Measurements from ENCODE around the gene OR51B4.
"Not testable (repeated sequence)": the region's sequence is repeated elsewhere in the genome, so short reads cannot be mapped to it uniquely, and the experiment has no call there.

OR51B4 gene

DNA sequence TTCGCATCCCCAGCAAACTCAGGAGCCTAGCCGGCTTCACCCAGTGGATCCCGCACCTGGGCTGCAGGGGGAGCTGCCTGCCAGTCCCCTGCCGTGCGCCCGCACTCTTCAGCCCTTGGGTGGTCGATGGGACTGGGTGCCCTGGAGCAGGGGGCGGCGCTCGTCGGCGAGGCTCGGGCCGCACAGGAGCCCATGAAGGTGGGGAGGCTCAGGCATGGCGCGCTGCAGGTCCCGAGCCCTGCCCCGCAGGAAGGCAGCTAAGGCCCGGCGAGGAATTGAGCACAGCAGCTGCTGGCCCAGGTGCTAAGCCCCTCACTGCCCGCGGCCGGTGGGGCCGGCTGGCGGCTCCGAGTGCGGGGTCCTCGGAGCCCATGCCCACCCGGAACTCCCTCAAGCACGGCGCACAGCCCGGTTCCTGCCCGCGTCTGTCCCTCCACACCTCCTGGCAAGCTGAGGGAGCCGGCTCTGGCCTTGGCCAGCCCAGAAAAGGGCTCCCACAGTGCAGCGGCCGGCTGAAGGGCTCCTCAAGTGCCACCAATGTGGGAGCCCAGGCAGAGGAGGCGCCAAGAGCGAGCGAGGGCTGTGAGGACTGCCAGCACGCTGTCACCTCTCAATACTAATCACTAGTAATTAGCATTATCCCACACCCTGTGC, 7.3 kb downstream of the OR51B4 start:
- not testable (repeated sequence) for DNase-seq

- DNase-seq, result no peak
Measured at GRCh38 chr11:5293028-5293427, 8.7 kb downstream of the OR51B4 start.

GRCh38 chr11:5291207-5291838, 10.4 kb downstream of the OR51B4 start:
- DNase-seq, result no peak

DNA sequence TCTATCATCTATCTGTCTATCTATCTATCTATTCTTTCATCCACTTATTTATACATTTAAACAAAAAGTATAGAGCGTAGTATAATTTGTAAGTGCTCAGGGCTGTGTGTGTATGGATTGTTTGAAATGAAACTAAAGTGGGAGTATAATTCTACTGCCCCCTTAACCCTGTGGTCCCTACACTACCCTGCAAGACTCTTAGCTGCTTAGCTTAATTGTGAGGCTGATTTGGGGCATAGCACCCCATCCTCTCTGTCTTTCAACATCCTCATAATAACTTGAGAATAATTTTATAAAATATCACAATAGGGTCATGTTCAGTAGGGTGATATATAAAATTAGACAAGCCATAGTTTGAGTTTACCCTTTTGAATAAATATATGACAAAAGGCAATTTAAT, 11.6 kb downstream of the OR51B4 start:
- no peak for DNase-seq

DNA sequence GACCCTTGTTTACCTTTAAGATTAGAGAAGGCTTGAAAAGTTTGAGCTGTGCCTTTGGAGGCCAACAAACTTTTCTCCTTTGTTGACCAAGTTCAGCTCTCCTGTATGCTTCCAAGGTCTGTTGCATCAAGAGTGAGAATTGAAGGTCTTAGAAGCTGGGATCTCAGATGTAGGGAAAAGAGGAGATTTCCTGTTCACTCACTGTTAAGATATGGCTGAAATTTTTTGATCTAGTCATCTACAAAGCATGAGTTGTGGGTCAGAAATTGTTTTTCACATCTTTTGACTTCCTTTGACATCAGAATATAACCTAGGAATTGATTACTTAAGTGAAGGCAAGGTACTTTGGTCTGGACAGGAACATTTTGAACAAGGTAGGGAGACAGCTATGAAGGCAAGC, 12.1 kb downstream of the OR51B4 start:
- no peak for DNase-seq

- DNase-seq, result no peak
Measured at GRCh38 chr11:5288906-5289550, 12.7 kb downstream of the OR51B4 start.

- no peak for DNase-seq
Measured at GRCh38 chr11:5288108-5288905, 13.4 kb downstream of the OR51B4 start.

GRCh38 chr11:5286901-5287300, 14.8 kb downstream of the OR51B4 start:
- DNase-seq, result no peak

DNA sequence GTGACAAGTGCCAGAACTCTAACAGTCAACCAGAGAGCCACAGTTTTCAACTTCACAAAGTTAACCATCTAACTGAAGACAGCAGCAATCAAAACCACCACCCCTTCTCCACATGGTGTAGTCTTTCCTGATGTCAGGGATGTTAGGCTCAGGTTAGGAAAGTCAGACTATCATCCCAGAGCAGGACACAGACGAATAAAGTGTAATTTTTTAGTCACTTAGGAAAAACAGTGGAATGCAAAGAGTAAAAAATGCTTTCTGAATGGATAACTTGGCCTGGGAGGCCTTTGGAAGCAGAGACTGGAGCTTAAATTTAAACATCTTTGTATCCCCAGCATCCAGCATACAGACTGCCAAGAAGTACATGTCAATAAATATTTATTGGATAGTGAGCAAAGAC, 15.4 kb downstream of the OR51B4 start:
- DNase-seq, result no peak

GRCh38 chr11:5285703-5286340, 15.9 kb downstream of the OR51B4 start:
- DNase-seq, result no peak

DNA sequence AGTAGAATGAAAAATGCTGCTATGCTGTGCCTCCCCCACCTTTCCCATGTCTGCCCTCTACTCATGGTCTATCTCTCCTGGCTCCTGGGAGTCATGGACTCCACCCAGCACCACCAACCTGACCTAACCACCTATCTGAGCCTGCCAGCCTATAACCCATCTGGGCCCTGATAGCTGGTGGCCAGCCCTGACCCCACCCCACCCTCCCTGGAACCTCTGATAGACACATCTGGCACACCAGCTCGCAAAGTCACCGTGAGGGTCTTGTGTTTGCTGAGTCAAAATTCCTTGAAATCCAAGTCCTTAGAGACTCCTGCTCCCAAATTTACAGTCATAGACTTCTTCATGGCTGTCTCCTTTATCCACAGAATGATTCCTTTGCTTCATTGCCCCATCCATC, 17.1 kb downstream of the OR51B4 start:
- no peak for DNase-seq

- no peak for DNase-seq
Measured at GRCh38 chr11:5283882-5284281, 17.9 kb downstream of the OR51B4 start.

DNA sequence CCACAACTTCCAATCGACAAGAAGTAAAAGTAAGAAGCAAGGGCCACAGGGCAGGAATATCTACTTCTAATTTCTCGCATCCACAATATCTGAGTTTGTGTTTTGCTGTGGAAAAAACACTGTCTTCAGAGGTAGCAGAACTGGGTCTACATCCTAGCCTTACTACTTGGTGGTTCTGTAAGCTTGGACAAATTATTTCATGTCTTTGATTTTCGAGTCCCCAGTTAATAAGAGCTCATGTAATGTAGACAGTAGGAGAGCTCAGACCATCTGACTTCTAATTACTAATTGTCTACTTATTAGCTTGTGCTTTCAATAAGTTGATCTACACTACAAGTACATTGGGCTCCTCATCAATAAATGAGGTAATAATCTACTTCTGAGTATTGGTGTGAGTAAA, 18.7 kb downstream of the OR51B4 start:
- no peak for DNase-seq

GRCh38 chr11:5282628-5283027, 19.1 kb downstream of the OR51B4 start:
- DNase-seq, result no peak

DNA sequence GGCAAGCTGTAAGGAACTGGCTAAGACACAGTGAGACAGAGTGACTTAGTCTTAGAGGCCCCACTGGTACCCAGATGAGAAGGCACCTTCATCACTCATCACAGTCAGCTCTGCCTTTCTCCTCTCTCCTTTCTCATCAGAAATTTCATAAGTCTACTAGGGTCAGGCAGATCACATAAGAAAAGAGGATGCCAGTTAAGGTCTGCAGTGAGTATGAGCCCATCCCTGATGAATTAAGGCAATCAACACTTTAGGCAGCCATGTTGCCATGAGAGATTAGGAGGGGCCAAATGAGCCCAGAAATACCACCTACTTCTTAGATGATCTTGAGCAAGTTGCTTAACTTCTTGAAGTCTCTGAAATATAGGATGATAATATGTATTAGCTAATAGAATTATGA, 20.1 kb downstream of the OR51B4 start:
- DNase-seq, result no peak

GRCh38 chr11:5280582-5281102, 21.1 kb downstream of the OR51B4 start:
- peak in 12 of 51 donors; percentile 1 to 34 (median 13) for DNase-seq

- no peak for DNase-seq
Measured at GRCh38 chr11:5279471-5280090, 22.2 kb downstream of the OR51B4 start.

- no peak for DNase-seq
Measured at GRCh38 chr11:5277807-5278382, 23.9 kb downstream of the OR51B4 start.

- DNase-seq, result no peak
Measured at GRCh38 chr11:5276697-5277096, 25.0 kb downstream of the OR51B4 start.

GRCh38 chr11:5275369-5276110, 26.2 kb downstream of the OR51B4 start:
- no peak for DNase-seq

All from hypothalamus (tissue), 51 donors.